WI38 (cell line): ENCODE data around the gene DPYSL5.

Experiments
- H3K4me3 ChIP-seq: 2 replicates; pipeline ENCODE4 v1.5.1; 2011; ENCODE audit warnings: low read depth, mild to moderate bottlenecking, control low read depth, low read length
- TF ChIP-seq, protein P1 (sequence below): IDR thresholded peaks from 2 replicates; pipeline ENCODE4 v1.5.1; 2012; ENCODE audit warnings: low read depth, mild to moderate bottlenecking, control low read depth, low read length

DPYSL5 gene

DNA sequence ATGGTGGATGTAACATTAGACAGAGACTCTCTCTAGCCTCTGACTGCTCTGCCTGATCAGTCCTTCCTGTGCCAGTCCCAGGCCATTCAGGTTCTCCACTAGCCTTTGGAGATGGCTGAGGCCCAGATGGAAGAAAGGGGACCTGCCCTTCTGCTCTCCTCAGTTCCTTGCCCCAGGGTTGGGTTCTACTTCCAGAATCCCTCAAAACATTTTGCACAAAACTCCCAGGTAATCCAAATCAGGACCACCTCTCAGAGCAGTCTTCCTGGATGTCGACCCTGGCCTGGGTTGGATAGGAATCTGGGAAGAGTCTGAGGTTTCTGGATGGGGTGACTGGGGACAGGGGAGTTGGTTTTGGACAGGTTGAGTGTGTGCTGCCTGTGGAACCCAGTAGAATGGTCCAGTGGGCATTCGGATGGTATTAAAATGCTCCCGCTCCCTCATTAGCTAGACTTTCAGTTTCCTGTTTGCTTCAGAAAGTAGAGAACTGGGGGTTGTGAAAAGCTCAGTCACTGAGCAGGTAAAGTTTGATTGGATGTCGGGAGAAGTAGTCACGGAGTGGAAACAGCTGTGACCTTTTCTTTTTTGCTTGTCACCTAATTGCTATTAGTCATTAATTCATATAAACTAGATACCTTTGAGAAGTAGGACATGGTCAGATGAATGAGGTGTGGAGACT lies 37.9 kb downstream of the DPYSL5 start:
- no peak overlapping the region for H3K4me3 ChIP-seq
- TF ChIP-seq, protein P1, sequence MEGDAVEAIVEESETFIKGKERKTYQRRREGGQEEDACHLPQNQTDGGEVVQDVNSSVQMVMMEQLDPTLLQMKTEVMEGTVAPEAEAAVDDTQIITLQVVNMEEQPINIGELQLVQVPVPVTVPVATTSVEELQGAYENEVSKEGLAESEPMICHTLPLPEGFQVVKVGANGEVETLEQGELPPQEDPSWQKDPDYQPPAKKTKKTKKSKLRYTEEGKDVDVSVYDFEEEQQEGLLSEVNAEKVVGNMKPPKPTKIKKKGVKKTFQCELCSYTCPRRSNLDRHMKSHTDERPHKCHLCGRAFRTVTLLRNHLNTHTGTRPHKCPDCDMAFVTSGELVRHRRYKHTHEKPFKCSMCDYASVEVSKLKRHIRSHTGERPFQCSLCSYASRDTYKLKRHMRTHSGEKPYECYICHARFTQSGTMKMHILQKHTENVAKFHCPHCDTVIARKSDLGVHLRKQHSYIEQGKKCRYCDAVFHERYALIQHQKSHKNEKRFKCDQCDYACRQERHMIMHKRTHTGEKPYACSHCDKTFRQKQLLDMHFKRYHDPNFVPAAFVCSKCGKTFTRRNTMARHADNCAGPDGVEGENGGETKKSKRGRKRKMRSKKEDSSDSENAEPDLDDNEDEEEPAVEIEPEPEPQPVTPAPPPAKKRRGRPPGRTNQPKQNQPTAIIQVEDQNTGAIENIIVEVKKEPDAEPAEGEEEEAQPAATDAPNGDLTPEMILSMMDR, result no peak

DNA sequence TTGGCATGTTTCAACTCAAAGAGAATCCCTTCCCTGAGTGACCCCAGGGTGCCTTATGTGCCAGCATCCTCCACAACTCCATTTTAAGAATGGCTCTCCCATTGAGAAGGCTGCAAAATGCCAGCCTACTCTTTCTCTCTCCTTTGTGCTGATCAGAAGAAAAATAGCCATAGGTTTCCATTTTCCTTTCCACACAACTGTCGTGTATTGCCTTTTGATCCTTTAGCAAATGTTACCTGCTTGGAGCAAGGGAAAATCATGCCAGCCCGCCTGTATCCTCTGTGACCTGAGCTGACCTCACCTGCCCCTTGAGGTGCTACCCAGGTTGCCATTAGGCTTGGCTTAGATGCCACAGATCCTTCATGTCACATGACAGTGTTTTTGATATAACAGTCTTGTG lies 38.8 kb downstream of the DPYSL5 start:
- TF ChIP-seq, protein P1, result no peak
- H3K4me3 ChIP-seq, result no peak overlapping the region

DNA sequence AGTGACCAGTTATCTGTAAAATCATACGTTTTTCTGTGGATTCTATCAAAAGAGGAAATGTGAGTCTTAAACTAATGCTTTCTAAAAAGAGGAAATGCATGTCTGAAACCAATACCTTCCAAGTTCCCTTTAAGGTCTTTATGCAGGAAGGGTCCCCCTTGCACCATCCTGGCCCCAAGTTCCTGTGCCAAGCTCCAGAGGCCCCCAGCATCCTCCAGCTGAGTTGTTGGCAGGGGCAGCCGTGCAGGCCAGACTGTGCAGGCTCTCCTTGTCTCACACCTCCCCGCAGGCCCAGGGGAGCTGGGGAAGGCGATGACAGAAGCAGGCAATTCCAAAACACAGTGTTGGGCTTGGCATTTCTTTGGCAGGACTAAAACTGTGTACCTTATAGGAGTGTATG lies 39.2 kb downstream of the DPYSL5 start:
- no peak overlapping the region for H3K4me3 ChIP-seq
- TF ChIP-seq, protein P1, result no peak

- H3K4me3 ChIP-seq, result no peak overlapping the region
- TF ChIP-seq, protein P1, result no peak
Observed at GRCh38 chr2:26889796-26890195, 41.9 kb downstream of the DPYSL5 start.

DNA sequence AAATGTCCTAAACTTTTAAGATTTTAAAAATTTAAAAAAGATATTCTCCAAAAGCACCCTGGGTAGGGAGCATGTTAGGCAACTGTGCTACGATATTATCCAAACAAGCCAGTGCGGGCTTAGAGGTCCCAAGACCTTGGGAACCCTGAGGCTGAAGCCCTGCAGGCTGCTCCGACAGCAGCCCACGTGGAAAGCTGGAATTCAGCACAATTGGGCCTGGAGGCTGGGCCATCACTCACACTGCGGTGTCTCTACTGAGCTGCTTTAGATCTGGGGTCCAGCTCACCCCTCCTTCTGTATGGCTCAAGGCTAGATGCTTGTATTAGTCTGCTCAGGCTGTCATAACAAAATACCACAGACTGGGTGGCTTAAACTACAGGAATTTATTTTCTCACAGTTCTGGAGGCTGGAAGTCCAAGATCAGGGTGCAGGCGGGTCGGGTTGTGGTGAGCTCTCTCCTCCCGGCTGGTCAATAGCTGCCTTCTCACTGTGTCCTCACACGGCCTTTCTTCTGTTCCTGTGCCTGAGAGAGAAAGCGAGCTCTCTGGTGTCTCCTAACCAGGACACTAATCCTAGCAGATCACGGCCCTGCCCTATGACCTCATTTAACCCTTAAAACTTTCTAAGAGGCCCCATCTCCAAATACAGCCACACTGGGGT lies 42.5 kb downstream of the DPYSL5 start:
- H3K4me3 ChIP-seq, result no peak overlapping the region
- TF ChIP-seq, protein P1, result no peak

GRCh38 chr2:26892133-26892532 lies 44.2 kb downstream of the DPYSL5 start:
- no peak overlapping the region for H3K4me3 ChIP-seq
- TF ChIP-seq, protein P1, result no peak

GRCh38 chr2:26892922-26893524 lies 45.1 kb downstream of the DPYSL5 start:
- H3K4me3 ChIP-seq, result no peak overlapping the region
- TF ChIP-seq, protein P1, result no peak
